ENCODE results near the gene MKI67.
"Not testable (repeated sequence)": the region's sequence is repeated elsewhere in the genome, so short reads cannot be mapped to it uniquely, and the experiment has no call there.

MKI67 gene

GRCh38 chr10:128147064-128147463 lies 20.8 kb upstream of the MKI67 start:
- DNase-seq = no peak

DNA sequence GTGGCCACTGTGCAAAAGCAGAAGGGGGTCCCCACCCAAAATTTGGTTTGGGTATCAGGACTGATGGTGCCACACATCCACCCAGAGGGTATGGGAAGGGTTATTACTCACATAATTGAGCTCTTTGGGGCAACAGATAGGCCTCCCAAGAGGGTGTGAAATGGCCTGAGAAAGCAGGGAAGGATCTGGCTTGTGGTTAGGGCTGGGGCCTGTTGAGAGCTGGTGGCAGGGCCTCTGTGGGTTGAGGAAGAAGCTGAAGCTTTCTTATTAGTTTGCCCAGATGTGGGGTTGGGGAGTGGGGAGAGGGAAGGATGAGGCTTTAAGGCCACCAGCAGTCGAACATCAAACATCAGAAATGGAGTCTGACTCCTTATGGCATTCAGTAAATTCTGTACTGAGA lies 18.3 kb upstream of the MKI67 start:
- no peak for DNase-seq

GRCh38 chr10:128143531-128143930 lies 17.3 kb upstream of the MKI67 start:
- no peak for DNase-seq

- DNase-seq = no peak
These were observed 14.2 kb upstream of the MKI67 start for GRCh38 chr10:128140425-128140824.

- not testable (repeated sequence) for DNase-seq
These were observed 12.2 kb upstream of the MKI67 start for GRCh38 chr10:128138429-128138828.

DNA sequence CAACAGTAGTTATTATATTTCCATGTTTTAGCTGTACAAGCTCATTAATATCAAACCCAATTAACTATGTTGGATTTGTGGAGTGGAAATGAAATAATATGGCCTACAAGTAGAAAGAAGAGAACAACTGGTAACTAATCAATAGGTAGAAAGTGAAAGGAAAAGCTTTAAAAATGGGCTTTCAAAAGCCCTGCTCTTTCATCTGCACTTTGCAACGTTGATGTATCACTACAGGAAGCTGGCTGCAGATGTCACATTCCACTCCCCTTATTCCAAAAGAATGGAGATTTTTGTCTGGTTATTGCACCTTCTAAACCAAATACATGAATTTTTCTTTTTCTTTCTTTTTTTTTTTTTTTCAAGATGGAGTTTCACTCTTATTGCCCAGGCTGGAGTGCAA lies 11.7 kb upstream of the MKI67 start:
- DNase-seq = no peak

GRCh38 chr10:128130051-128130450 lies 3.8 kb upstream of the MKI67 start:
- no peak for DNase-seq

- DNase-seq = no peak
These were observed 2.4 kb upstream of the MKI67 start for GRCh38 chr10:128128582-128128981.

DNA sequence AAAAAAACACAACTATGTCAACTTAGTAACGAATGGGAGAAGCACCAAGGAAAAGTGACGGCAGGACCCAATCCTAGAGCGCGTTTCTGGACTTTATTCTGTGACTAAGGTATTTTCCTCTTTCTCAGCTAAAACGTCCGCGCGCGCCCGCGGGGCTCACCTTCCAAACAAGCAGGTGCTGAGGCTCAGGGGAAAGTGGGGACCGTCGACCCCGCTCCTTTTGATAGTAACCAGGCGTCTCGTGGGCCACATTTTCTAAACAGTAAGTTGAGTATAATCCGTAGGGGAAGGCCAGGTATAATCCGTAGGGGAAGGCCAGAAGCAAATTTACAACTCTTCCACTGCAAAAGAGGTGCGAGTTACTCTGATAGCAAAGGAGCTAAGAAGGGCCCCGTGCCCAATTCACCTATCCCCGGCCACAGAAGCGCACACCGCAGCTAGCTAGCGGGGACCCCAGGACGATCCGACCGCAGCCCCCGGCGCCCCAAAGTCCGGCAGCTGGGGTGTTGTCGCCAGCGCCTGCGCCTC lies 743 bp downstream of the MKI67 start:
- DNase-seq = no peak

- DNase-seq = no peak
These were observed 1.3 kb downstream of the MKI67 start for GRCh38 chr10:128124813-128125403.

- no peak for DNase-seq
These were observed 2.4 kb downstream of the MKI67 start for GRCh38 chr10:128123846-128124245.

GRCh38 chr10:128122931-128123330 lies 3.3 kb downstream of the MKI67 start:
- no peak for DNase-seq

DNA sequence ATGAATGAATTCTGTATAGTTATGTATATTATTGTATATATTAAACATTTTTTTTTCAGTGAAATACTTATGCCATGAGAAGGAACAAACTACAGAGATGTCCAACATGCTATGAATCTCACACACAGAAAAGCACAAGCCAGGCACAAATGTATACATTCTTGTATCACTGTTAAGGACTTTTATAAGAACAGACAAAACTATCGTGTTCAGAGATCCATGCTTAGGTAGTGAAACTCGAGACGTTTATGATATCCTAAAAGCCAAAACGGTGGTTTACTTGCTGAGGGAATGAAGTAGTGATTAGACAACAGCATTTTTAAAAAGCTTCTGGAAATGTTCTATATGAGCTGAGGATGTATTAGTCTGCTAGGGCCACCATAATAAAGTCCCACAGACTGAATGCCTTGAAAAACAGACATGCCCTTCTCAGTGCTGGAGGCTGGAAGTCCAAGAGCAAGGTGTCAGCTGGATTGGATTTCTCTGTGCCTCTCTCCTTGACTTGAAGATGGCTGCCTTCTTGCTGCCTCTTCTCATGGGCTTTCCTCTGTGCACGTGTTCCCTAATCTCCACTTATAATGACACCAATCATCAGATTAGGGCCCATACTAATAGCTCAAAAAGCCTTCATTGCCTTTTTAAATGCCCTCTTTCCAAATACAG lies 4.3 kb downstream of the MKI67 start:
- DNase-seq = no peak

DNA sequence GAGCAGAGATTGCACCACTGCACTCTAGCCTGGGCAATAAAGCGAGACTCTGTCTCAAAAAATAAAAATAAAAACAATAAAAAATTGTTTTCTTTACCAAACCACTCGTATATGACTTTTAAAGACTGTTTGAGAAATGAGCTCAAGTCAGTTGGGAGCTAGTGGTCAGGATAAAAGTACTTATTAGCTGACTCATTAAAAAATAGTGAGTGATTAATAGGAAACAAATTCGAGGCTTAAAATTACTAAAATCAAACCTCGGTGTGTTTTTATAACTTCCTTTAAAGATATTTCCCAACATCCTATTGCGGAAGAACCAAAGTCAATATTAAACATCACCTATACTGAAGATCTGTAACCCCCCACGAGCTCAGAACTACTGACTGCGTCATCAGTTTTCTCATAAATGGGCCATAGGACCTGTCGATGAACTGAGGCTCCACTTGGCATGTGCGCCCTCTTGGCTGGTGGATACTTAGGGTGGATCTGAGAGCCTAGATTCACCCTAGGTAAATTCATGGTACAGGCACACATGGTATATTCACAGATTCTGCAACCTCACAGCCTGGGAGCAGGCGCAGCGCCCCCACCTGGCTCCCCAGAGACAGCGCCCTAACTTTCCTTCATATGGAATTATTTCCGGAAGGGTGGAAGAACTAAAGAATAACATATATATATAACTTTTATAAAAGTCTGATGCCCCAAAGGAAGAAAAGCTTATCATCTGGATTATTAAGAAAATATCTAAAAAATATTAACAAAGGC lies 9.2 kb downstream of the MKI67 start:
- DNase-seq = no peak

DNA sequence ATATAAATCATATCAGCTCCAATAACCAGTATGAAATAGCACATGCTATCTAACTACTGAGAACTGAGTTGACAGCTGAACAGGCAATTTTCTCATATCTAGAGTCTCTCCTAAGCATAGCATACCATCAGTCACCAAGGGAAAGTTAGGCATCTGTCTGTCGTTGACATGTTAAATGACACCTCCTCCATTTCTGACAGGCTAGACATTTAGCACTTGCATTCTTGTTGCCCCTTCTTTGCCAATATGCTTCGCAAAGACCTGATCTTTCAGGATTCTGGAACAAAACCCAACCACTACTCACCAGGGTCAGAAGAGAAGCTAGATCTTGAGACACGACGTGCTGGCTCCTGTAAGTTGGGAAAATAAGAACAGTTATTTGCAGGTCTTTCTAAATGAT lies 10.0 kb downstream of the MKI67 start:
- DNase-seq = no peak

DNA sequence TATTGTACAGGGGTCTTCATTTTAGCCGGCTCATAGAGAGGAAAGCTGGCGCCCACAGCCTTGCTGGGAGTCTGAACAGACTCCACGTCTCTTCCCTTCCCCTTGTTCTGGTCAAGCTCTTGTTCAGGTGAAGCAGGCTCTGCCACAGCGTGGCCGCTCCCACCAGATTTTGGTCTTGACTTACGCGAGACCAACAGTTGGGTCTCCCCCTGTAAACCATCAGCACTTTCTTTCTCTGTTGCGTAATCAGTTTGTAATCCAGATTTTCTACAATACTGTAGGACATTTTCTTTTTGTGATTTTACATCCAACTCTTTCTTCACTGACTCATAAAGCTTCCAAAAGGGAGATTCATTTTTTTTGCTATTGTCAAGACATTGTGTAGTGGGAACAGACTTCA lies 10.9 kb downstream of the MKI67 start:
- no peak for DNase-seq

DNA sequence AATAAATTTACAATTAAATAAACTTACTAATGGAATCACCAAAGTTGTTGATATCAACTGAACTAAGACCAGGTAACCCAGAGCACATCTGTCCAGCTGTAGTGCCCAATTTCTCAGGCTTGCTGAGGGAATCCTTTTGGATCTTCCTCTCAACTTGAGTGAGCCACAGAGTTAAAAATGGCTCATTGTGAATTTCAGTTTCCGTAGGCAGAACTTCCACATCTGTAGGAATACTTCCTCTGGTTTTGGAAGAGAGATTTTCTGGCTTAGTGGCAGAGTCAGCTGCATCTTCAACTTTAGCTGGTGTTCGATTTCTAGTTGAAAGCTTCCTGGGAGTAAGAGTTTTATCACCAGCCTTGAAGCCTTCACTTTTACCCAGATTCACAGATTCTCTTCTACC lies 11.3 kb downstream of the MKI67 start:
- DNase-seq = no peak

DNA sequence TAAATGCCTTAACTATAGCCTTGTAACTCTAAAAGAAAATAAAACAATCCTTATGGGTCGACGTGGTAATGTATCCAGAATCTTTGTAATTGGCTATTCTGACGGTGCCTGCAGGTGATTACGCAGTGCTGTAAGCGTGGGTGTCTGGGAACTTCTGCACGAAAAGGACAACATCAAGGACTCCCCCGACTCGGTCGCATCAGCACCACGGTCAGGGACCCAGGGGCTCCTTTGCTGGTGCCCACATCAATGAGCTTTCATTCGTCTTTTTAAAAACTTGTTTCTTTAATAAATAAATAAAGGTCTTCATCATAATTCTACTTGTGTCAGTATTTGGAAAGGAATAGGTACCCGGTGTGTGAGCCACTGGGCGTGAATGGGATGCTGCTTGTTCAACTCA lies 13.2 kb downstream of the MKI67 start:
- no peak for DNase-seq

GRCh38 chr10:128111696-128112095 lies 14.5 kb downstream of the MKI67 start:
- DNase-seq = no peak

- DNase-seq = no peak
These were observed 15.9 kb downstream of the MKI67 start for GRCh38 chr10:128110339-128110738.

DNA sequence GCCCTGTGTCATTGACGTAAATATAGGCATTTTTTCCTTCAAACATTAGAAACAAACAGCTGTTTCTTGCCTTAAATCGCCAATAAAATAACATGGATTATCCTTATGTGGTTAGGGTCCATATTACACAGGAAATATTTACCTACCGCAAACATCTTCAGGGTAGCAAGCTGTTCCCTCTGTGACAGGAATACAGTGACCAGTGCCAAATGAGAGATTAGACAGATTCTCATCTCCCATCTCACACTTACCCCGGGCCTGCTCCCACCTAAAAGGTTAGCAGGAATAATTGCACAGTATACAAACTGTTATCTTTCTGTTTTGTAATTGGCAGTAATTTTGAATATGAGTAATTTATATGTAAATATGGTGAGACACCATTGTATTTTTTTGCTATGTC lies 16.5 kb downstream of the MKI67 start:
- no peak for DNase-seq

- no peak for DNase-seq
These were observed 20.8 kb downstream of the MKI67 start for GRCh38 chr10:128105383-128105782.

DNA sequence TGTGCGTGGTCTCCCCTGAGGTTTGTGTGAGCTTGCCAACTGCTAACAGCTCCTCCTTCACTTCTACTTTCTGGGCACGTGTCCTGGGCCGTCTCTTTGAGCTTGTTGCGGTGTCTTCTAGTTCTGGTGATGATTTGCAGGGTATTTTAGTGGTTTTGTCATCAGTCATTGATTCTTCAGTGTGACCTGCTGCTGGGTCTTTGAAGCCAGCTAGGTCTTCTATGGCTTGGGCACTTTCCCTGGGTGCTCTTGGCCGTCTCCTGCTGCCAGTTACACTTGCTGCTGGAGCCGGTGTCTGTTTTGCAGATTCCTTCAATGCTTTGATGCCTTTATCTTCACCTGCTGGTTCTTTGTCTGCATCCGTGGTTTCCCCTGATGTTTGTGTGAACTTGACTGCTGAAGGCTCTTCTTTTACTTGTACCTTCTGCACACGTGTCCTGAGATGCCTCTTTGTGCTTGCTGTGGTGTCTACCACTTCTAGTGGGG lies 23.0 kb downstream of the MKI67 start:
- no peak for DNase-seq

All from NCI-H526 treated with DMSO at 0.1 percent for 48 hours (cell line).